Right ventricle myocardium inferior (tissue), 1 donor: ENCODE measurements around the gene SLC44A3. TPM values are rescaled to one million over a fixed set of nuclear protein-coding genes. Genes with fewer than 3 reads are reported as not detected.

Experiments
- ATAC-seq: fragments of 200-7000 bp; cut with Tn5 transposase; one replicate; pipeline ENCODE4 v1.9.1; 2020; ENCODE audit warnings: mild to moderate bottlenecking, moderate library complexity
- DNase-seq: peaks from one replicate; pipeline ENCODE4 v3.0.0; 2021; ENCODE audit errors: missing footprints
- intact Hi-C: fragments of 100-400 bp; cut with DNase I; formaldehyde crosslinking; loops from one replicate; pipeline ENCODE4 v1.11.0; 2022
- total RNA-seq: library from RNA; stranded (reverse); fragmentation: NEBNext Ultra II Directional; extraction: Animal tissue kit (Norgen Biotek cat#: 25700); gene quantifications from one replicate; pipeline ENCODE4 v1.2.1, GENCODE V29; 2021
- donor health status: DM: no; HTN: yes; CAD: no; lungs with severe emphysema.

The SLC44A3 gene
- total RNA-seq, 1 donor from 2014 or later: 6.5 TPM

GRCh38 chr1:94892604-94893254 is 72.6 kb downstream of the SLC44A3 start:
- no peak for ATAC-seq
- intact Hi-C loops: no loop called here

GRCh38 chr1:94894630-94895029 is 74.5 kb downstream of the SLC44A3 start:
- no peak for ATAC-seq
- DNase-seq: no peak
- intact Hi-C loops: no loop called here

More at GRCh38 chr1:94892604-94893254, 72.6 kb downstream of the SLC44A3 start:
- no peak for DNase-seq

DNA sequence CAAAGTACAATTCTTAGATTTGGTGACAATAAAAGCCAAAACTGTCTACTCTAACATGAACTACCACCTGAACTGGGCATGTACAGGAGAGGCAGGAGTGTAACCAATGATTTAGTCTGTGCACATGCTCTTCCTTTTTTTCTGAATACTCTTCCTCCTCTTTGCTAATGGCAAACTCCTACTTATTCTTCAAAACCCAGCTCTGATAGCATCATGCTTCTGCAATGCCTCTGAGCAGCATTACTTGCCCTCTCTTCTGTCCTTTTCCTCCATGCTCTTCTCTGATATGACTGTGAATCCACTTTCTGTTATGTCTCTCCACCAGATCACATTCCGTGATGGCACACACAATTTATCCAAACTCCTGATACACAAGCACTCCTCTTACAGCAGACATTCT is 75.4 kb downstream of the SLC44A3 start:
- intact Hi-C loops: no loop called here
- DNase-seq (no peak), ATAC-seq (no peak)

- intact Hi-C loops: no loop called here
- ATAC-seq (no peak), DNase-seq (no peak)
These were observed 78.6 kb downstream of the SLC44A3 start for GRCh38 chr1:94898491-94899385.

DNA sequence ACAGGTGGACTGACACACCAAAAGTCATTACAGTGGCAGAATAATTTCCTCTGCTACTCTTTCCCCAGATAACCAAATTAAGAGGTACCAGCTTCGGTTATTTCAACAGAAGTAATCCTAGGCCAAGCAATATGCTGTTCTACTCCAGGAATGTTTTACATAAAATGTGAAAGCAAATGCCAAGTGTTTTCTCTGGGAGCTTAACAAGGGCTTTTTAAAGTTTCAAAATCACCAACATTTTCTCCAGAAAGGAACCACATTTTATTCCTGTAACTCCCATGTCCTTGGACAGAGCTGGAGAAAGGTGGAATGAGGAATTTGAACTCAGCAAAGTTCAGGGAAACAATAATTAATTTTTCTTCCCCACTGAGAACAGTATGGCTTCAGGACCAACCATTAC is 79.6 kb downstream of the SLC44A3 start:
- ATAC-seq: no peak
- intact Hi-C loops: no loop called here
- no peak for DNase-seq

GRCh38 chr1:94901841-94902240 is 81.7 kb downstream of the SLC44A3 start:
- intact Hi-C loops: no loop called here
- ATAC-seq (no peak), DNase-seq (no peak)

- no peak for DNase-seq
- intact Hi-C loops: no loop called here
- ATAC-seq: no peak
These were observed 83.3 kb downstream of the SLC44A3 start for GRCh38 chr1:94903280-94904009.

GRCh38 chr1:94905207-94905606 is 85.0 kb downstream of the SLC44A3 start:
- DNase-seq: no peak
- intact Hi-C loops: no loop called here
- ATAC-seq: no peak

- ATAC-seq (no peak), DNase-seq (no peak)
- intact Hi-C loops: no loop called here
These were observed 86.2 kb downstream of the SLC44A3 start for GRCh38 chr1:94906382-94906781.

- no peak for ATAC-seq
- intact Hi-C loops: no loop called here
- no peak for DNase-seq
These were observed 87.0 kb downstream of the SLC44A3 start for GRCh38 chr1:94907136-94907535.

DNA sequence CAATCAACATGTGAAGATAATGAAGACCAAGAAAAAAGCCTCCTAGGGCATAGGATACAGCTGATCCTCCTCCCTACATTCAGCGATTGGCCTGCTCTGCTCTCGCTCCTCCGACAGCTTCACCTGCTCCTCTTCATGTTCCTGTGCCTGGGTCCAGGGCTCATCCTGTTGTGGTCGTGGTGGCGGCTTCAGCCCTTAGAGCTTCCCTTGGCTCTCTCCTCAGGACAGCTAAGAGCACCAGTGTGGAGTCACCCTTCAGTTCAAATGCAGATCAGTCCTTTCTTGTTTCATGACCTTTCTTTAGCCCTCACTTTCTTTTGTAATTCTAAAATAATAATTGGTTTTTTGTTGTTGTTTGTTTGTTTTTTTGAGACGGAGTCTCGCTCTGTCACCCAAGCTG is 88.0 kb downstream of the SLC44A3 start:
- intact Hi-C loops: no loop called here
- DNase-seq (no peak), ATAC-seq (no peak)

GRCh38 chr1:94908965-94909364 is 88.8 kb downstream of the SLC44A3 start:
- intact Hi-C loops: no loop called here
- ATAC-seq: no peak
- no peak for DNase-seq

DNA sequence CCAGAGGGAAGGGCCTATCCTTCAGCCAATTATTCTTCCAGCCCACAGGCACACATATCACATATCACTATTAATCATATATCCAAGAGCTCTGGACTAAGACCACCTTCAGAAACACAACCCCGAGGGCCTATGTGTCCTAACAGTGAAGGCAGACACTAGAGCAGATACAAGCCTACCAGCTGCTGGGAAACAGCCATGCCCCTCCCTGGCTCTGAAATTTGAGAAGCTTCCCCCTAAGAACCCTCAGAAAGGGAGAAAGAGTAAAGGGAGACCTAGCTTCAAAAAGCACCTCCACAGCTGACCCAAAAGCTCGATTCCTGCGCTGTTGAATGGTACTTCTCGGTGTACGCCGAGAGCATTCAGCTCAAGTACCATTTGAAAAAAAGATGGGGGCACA is 89.3 kb downstream of the SLC44A3 start:
- intact Hi-C loops: no loop called here
- DNase-seq (no peak), ATAC-seq (no peak)

DNA sequence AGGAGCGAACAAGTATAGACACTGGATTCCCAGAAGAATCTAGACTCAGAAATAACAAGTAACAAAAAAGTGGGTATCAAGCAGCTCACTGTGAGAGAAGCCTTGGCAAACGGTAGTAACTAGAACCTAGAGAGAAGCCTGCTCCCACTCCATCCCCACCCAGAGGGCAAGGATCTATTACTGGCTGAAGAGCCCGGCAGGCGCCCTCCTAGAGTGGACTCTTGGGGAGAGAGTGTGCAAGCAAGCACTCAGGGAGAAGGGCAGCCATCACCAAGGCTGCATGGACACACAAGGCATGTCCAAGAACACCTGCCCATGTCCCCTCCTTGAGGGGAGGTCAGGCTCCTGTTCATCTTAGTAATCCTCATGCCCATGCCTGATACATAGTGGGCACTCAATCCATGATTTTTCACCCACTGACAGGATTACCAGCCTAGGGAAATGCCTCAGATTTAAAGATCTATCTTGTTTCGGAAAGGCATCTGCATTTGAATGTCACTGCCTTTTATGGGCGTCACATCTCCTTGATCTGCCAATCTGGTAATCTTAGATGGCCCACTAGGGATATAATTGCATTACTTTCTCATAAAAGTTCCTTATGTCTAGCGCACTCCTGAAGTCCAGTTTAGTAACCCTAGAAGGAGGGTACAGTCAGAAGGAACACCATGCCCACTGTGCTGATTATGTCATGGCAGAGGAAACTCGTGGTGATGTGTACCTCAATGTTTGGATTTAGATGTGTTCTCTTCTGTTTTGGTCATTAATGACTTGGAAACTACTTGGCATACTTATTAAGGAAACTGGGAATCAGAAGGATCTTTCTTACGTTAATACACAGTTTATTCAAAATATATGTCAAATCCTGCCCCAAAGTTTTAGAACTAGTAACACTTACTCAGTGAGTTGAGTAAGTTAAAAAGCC is 92.4 kb downstream of the SLC44A3 start:
- ATAC-seq (no peak), DNase-seq (no peak)
- intact Hi-C loops: no loop called here

DNA sequence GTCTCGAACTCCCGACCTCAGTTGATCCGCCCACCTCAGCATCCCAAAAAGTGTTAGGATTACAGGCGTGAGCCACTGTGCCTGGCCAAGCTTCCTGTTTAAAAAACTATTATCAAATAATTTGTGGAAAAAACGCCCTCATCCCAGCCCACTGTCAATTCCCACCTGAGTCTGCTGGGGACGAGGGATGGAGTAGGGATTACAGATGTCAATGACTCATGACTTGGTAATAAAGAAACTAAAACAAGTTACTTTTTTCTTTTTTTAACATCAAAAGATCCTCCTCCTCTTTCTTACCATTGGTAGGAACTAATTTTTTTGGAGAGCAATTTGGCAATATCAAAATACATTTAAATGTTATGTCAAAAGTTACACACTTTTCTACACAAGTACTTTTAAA is 97.1 kb downstream of the SLC44A3 start:
- DNase-seq: no peak
- ATAC-seq: no peak
- intact Hi-C loops: no loop called here

GRCh38 chr1:94919241-94920030 is 99.3 kb downstream of the SLC44A3 start:
- intact Hi-C loops: no loop called here
- DNase-seq: no peak
- ATAC-seq: peak; percentile 38

GRCh38 chr1:94920061-94920460 is 99.9 kb downstream of the SLC44A3 start:
- ATAC-seq (no peak), DNase-seq (no peak)
- intact Hi-C loops: no loop called here

DNA sequence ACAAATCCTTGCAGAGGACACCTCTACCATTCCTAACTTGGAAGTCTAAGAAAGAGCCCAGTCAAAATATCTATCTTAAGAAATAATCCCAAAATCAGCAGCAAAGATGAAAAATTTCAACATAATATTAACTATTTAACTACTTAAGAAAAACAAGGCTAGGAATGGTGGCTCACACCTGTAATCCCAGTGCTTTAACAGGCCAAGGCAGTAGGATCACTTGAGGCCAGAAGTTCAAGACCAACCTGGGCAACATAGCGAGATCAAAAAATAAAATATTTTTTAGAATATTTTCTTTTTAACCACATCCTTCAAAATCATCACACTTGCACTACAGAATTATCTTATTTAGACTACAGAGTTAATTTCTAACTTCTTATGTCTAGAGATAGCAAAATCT is 101.8 kb downstream of the SLC44A3 start:
- ATAC-seq (no peak), DNase-seq (no peak)
- intact Hi-C loops: no loop called here
